HTR-8/SVneo (cell line): Measurements from ENCODE around the gene GLUD1.
"Not testable (repeated sequence)": the region's sequence is repeated elsewhere in the genome, so short reads cannot be mapped to it uniquely, and the experiment has no call there.

Source experiments
- DNase-seq: peaks from one replicate; pipeline ENCODE4 v3.0.0; 2011; ENCODE audit warnings: low spot score, mixed read lengths; ENCODE audit not compliant: insufficient read length
- FAIRE-seq: peaks from 2 replicates; lab custom pipeline; 2011; peaks lifted over from hg19 to GRCh38; lab: Jason Lieb, UNC

GLUD1 gene

GRCh38 chr10:87092861-87093631 lies 1.6 kb downstream of the GLUD1 start:
- FAIRE-seq (no peak), DNase-seq (no peak)

GRCh38 chr10:87092376-87092860 lies 2.2 kb downstream of the GLUD1 start:
- no peak for DNase-seq
- no peak for FAIRE-seq

- FAIRE-seq = no peak
- no peak for DNase-seq
Measured at GRCh38 chr10:87090779-87091178, 3.9 kb downstream of the GLUD1 start.

GRCh38 chr10:87089746-87090145 lies 4.9 kb downstream of the GLUD1 start:
- DNase-seq (no peak), FAIRE-seq (no peak)

- FAIRE-seq = no peak
- DNase-seq = no peak
Measured at GRCh38 chr10:87085537-87085936, 9.1 kb downstream of the GLUD1 start.

GRCh38 chr10:87084291-87084782 lies 10.3 kb downstream of the GLUD1 start:
- FAIRE-seq = not testable (repeated sequence)

GRCh38 chr10:87083576-87084290 lies 10.9 kb downstream of the GLUD1 start:
- not testable (repeated sequence) for FAIRE-seq, DNase-seq

More at GRCh38 chr10:87084291-87084782, 10.3 kb downstream of the GLUD1 start:
- DNase-seq = not testable (repeated sequence)

GRCh38 chr10:87082219-87082618 lies 12.4 kb downstream of the GLUD1 start:
- not testable (repeated sequence) for FAIRE-seq, DNase-seq

- not testable (repeated sequence) for DNase-seq, FAIRE-seq
Measured at GRCh38 chr10:87081574-87081973, 13.1 kb downstream of the GLUD1 start.

- DNase-seq, FAIRE-seq: not testable (repeated sequence)
Measured at GRCh38 chr10:87080621-87081020, 14.0 kb downstream of the GLUD1 start.

GRCh38 chr10:87079106-87079836 lies 15.4 kb downstream of the GLUD1 start:
- no peak for FAIRE-seq
- DNase-seq = no peak

- not testable (repeated sequence) for FAIRE-seq, DNase-seq
Measured at GRCh38 chr10:87076421-87076820, 18.2 kb downstream of the GLUD1 start.

GRCh38 chr10:87072449-87072848 lies 22.2 kb downstream of the GLUD1 start:
- DNase-seq = no peak
- no peak for FAIRE-seq

GRCh38 chr10:87068281-87068680 lies 26.4 kb downstream of the GLUD1 start:
- DNase-seq (no peak), FAIRE-seq (no peak)

GRCh38 chr10:87066865-87067264 lies 27.8 kb downstream of the GLUD1 start:
- FAIRE-seq (no peak), DNase-seq (no peak)

- no peak for FAIRE-seq
Measured at GRCh38 chr10:87066178-87066577, 28.5 kb downstream of the GLUD1 start.

GRCh38 chr10:87064651-87065050 lies 30.0 kb downstream of the GLUD1 start:
- FAIRE-seq = no peak
- no peak for DNase-seq

More at GRCh38 chr10:87066178-87066577, 28.5 kb downstream of the GLUD1 start:
- no peak for DNase-seq

- FAIRE-seq = no peak
- no peak for DNase-seq
Measured at GRCh38 chr10:87060280-87060928, 34.2 kb downstream of the GLUD1 start.

- DNase-seq = no peak
- FAIRE-seq = no peak
Measured at GRCh38 chr10:87059401-87059800, 35.2 kb downstream of the GLUD1 start.

GRCh38 chr10:87058171-87058570 lies 36.5 kb downstream of the GLUD1 start:
- DNase-seq (no peak), FAIRE-seq (no peak)
